Tibial artery (tissue), 4 donors: ENCODE data around the gene CNOT1.

Experiments used
- DNase-seq, 2 donors: peaks; one replicate each; pipeline ENCODE4 v3.0.0-alpha.2; 2019
- H3K27ac ChIP-seq, 2 donors: fragments of 200-600 bp; sonication (generic) in 1 of 2; 1 replicate in 1 of 2; 2 replicates in 1 of 2; pipeline ENCODE4 v1.5.1; 2018 to 2019; ENCODE audit warnings: mild to moderate bottlenecking in 1 of 2
- H3K27me3 ChIP-seq, 2 donors: fragments of 200-600 bp; sonication (generic) in 1 of 2; one replicate each; pipeline versions ENCODE4 v1.5.1 to v1.6.0; 2016 to 2019
- H3K36me3 ChIP-seq, 3 donors: fragments of 200-600 bp; sonication (generic) in 2 of 3; one replicate each; pipeline ENCODE4 v1.5.1; 2016 to 2019; ENCODE audit warnings: mild to moderate bottlenecking in 2 of 3
- H3K4me1 ChIP-seq, 4 donors: fragments of 200-600 bp; sonication (generic) in 2 of 4; 1 replicate in 3 of 4; 2 replicates in 1 of 4; pipeline ENCODE4 v1.5.1; 2016 to 2019
- H3K4me3 ChIP-seq, 2 donors: fragments of 200-600 bp; sonication (generic) in 1 of 2; 1 replicate in 1 of 2; 2 replicates in 1 of 2; pipeline ENCODE4 v1.5.1; 2018 to 2019; ENCODE audit warnings: mild to moderate bottlenecking in 2 of 2
- H3K9me3 ChIP-seq, 3 donors: fragments of 200-600 bp; sonication (generic) in 1 of 3; one replicate each; pipeline ENCODE4 v1.5.1; 2016 to 2019
- CTCF ChIP-seq, 2 experiments: fragments of 200-600 bp in 1 of 2; fragments of 450-650 bp in 1 of 2; IDR thresholded peaks; one replicate each; pipeline ENCODE4 v1.5.1; 2017 to 2019; ENCODE audit warnings: antibody characterized with exemption in 2 of 2, mild to moderate bottlenecking in 1 of 2, moderate library complexity in 1 of 2
- intact Hi-C: fragments of 100-400 bp; cut with DNase I; formaldehyde crosslinking; loops from one replicate; pipeline ENCODE4 v1.15.0; 2023; ENCODE audit warnings: low total_unique reads

Gene CNOT1

GRCh38 chr16:58481226-58481869 lies 148.3 kb downstream of the CNOT1 start:
- intact Hi-C loops = no loop called here
- no peaks in the 10 kb centered on the region for H3K4me1 ChIP-seq
- no peaks in the 10 kb centered on the region for H3K36me3 ChIP-seq
- H3K27ac ChIP-seq = no peak overlapping the region
- no peak for DNase-seq
- no peak overlapping the region for H3K4me3 ChIP-seq
- no peak for TF ChIP-seq CTCF (IDR thresholded peaks at IDR 0.05)
- H3K9me3 ChIP-seq = no peaks in the 10 kb centered on the region
- peaks cover 0 to 20% of the 10 kb centered on the region in 2 donors for H3K27me3 ChIP-seq

- no peaks in the 10 kb centered on the region for H3K9me3 ChIP-seq
- H3K27ac ChIP-seq = no peak overlapping the region
- TF ChIP-seq CTCF (IDR thresholded peaks at IDR 0.05) = no peak
- H3K4me1 ChIP-seq = no peaks in the 10 kb centered on the region
- intact Hi-C loops = no loop called here
- DNase-seq = no peak
- no peak overlapping the region for H3K4me3 ChIP-seq
- H3K36me3 ChIP-seq = no peaks in the 10 kb centered on the region
- peaks cover 0 to 13% of the 10 kb centered on the region in 2 donors for H3K27me3 ChIP-seq
Measured at GRCh38 chr16:58478427-58478826, 151.2 kb downstream of the CNOT1 start.

- DNase-seq = no peak
- H3K4me1 ChIP-seq = no peaks in the 10 kb centered on the region
- H3K27ac ChIP-seq = no peak overlapping the region
- H3K36me3 ChIP-seq = no peaks in the 10 kb centered on the region
- intact Hi-C loops = no loop called here
- no peaks in the 10 kb centered on the region for H3K9me3 ChIP-seq
- no peak for TF ChIP-seq CTCF (IDR thresholded peaks at IDR 0.05)
- H3K27me3 ChIP-seq = peaks cover 0 to 15% of the 10 kb centered on the region in 2 donors
- H3K4me3 ChIP-seq = no peak overlapping the region
Measured at GRCh38 chr16:58476791-58477190, 152.8 kb downstream of the CNOT1 start.

GRCh38 chr16:58475091-58475619 lies 154.5 kb downstream of the CNOT1 start:
- no peak overlapping the region for H3K4me3 ChIP-seq
- intact Hi-C loops = no loop called here
- TF ChIP-seq CTCF (IDR thresholded peaks at IDR 0.05) = no peak
- H3K27ac ChIP-seq = no peak overlapping the region
- H3K9me3 ChIP-seq = no peaks in the 10 kb centered on the region
- no peak for DNase-seq
- H3K4me1 ChIP-seq = no peaks in the 10 kb centered on the region
- no peaks in the 10 kb centered on the region for H3K36me3 ChIP-seq
- H3K27me3 ChIP-seq = peaks cover 0 to 16% of the 10 kb centered on the region in 2 donors

GRCh38 chr16:58474296-58474695 lies 155.3 kb downstream of the CNOT1 start:
- no peak for DNase-seq
- intact Hi-C loops = no loop called here
- H3K27ac ChIP-seq = no peak overlapping the region
- no peak for TF ChIP-seq CTCF (IDR thresholded peaks at IDR 0.05)
- H3K27me3 ChIP-seq = peaks cover 0 to 19% of the 10 kb centered on the region in 2 donors
- no peaks in the 10 kb centered on the region for H3K9me3 ChIP-seq
- H3K4me3 ChIP-seq = no peak overlapping the region
- no peaks in the 10 kb centered on the region for H3K4me1 ChIP-seq
- no peaks in the 10 kb centered on the region for H3K36me3 ChIP-seq
